ENCODE data around the gene SPATA45. TPM values are rescaled to one million over a fixed set of nuclear protein-coding genes. Genes with fewer than 3 reads are reported as not detected.

SPATA45 gene
- total RNA-seq, 1 experiment from 2014 or later, result 1.1 TPM

DNA sequence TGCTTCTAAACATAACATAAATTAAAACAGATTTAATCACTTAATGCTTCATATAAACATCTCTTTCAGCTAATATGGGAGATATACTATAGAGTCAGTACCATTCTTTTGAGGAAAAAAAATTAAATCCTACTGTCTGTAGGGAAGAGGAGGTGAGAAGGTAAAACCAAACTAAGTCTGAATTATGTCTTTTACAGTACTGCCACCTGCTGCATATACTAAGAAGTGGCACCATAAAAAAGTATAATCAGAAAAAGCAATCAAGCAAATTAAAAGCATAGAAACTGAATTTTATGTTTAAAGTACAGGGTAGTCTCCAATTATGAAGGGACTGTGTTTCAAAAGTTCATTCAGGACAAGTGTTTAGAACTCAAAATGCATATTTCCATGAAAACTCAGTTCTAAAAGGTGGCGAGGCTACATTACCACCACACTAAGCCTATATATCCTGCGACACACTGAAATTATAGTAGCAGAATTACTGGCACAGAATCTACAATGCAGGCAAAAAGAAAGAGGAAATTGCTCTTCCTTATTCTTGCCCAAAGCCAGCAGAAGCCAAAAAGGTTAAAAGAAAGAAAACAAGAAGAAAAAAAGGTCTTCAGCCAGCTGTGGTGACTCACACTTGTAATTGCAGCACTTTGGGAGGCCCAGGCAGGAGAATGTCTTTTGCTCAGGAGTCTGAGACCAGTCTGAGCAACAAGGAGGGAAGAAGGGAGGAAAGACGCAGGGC is 64.9 kb downstream of the SPATA45 start:
- ChIA-PET POLR2A (ENCODE audit: low non-redundant PET) (no interaction called here), CTCF (interaction anchor here (0.7 to 1.6 kb wide), 3 partner anchors 33 to 306 kb away, joined by 3 to 7 read pairs (median 3); no protein-coding TSS in a partner anchor)
- H3K4me3 ChIP-seq (ENCODE audit: low read depth, low read length, poor library complexity, severe bottlenecking), result no peak overlapping the region
- peak; percentile 45 for DNase-seq (ENCODE audit: low spot score)
- no peak overlapping the region for H3K27ac ChIP-seq (ENCODE audit: low read depth, low read length, poor library complexity, severe bottlenecking)
- no TSS peak for BruUV-seq (replicated peaks)
- H3K36me3 ChIP-seq (ENCODE audit: insufficient read depth, low read length, poor library complexity, severe bottlenecking), result peaks cover 51% of the 10 kb centered on the region
- TF ChIP-seq EZH2 (IDR thresholded peaks at IDR 0.05; ENCODE audit: borderline replicate concordance, low read depth, low read length, poor library complexity, severe bottlenecking), result no peak
- peak; percentile 68 for TF ChIP-seq CTCF (conservative IDR thresholded peaks at IDR 0.05; ENCODE audit: low read depth, low read length)
- intact Hi-C loops (cut with micrococcal nuclease; ENCODE audit: unreplicated experiment), result loop anchor here (1.0 to 5.0 kb wide), 3 partner anchors 117 to 325 kb away; no protein-coding TSS in a partner anchor
- no peaks in the 10 kb centered on the region for H3K4me1 ChIP-seq (ENCODE audit: insufficient read depth, low read length, poor library complexity, severe bottlenecking)
- H3K27me3 ChIP-seq (replicated peaks; ENCODE audit: insufficient read depth, low read depth, low read length, poor library complexity), result no peaks in the 10 kb centered on the region
- H3K9me3 ChIP-seq (ENCODE audit: low read depth, low read length, poor library complexity, severe bottlenecking), result no peaks in the 10 kb centered on the region

DNA sequence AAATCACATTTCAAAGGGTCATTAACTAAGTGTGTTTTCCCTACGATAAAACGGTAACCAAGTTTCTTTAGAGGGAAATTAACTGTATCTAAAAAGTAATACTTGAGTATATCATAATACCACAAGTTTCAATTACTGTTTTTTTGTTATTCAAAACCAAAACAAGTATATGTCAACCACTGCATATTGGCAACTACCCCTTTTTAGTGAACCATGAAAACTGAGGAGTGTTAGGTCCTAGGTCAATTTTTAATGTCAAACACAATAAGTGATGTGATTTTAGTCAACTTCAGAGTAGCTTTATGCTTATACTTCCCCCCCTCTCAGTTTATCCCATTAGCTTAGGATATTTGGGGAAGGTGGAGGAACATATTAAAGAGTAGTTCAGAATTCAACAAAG is 66.2 kb downstream of the SPATA45 start:
- TF ChIP-seq EZH2 (IDR thresholded peaks at IDR 0.05; ENCODE audit: borderline replicate concordance, low read depth, low read length, poor library complexity, severe bottlenecking) (no peak), CTCF (conservative IDR thresholded peaks at IDR 0.05; ENCODE audit: low read depth, low read length) (no peak)
- Histone ChIP-seq H3K36me3 (ENCODE audit: insufficient read depth, low read length, poor library complexity, severe bottlenecking) (peaks cover 46% of the 10 kb centered on the region), H3K27me3 (replicated peaks; ENCODE audit: insufficient read depth, low read depth, low read length, poor library complexity) (no peaks in the 10 kb centered on the region), H3K4me1 (ENCODE audit: insufficient read depth, low read length, poor library complexity, severe bottlenecking) (no peaks in the 10 kb centered on the region), H3K9me3 (ENCODE audit: low read depth, low read length, poor library complexity, severe bottlenecking) (no peaks in the 10 kb centered on the region), H3K27ac (ENCODE audit: low read depth, low read length, poor library complexity, severe bottlenecking) (no peak overlapping the region), H3K4me3 (ENCODE audit: low read depth, low read length, poor library complexity, severe bottlenecking) (no peak overlapping the region)
- intact Hi-C loops (cut with micrococcal nuclease; ENCODE audit: unreplicated experiment), result loop anchor here (5.0 kb wide), 1 partner anchor 324 kb away; no protein-coding TSS in a partner anchor
- CTCF ChIA-PET, result interaction anchor here (1.6 kb wide), 1 partner anchor 116 kb away, joined by 7 read pairs; no protein-coding TSS in a partner anchor
- no TSS peak for BruUV-seq (replicated peaks)
- POLR2A ChIA-PET (ENCODE audit: low non-redundant PET), result no interaction called here
- DNase-seq (ENCODE audit: low spot score), result no peak

- H3K4me3 ChIP-seq (ENCODE audit: low read depth, low read length, poor library complexity, severe bottlenecking), result no peak overlapping the region
- intact Hi-C loops (cut with micrococcal nuclease; ENCODE audit: unreplicated experiment), result loop anchor here (5.0 kb wide), 1 partner anchor 323 kb away; no protein-coding TSS in a partner anchor
- no TSS peak for BruUV-seq (replicated peaks)
- no peak for DNase-seq (ENCODE audit: low spot score)
- no peaks in the 10 kb centered on the region for H3K27me3 ChIP-seq (replicated peaks; ENCODE audit: insufficient read depth, low read depth, low read length, poor library complexity)
- TF ChIP-seq EZH2 (IDR thresholded peaks at IDR 0.05; ENCODE audit: borderline replicate concordance, low read depth, low read length, poor library complexity, severe bottlenecking) (no peak), CTCF (conservative IDR thresholded peaks at IDR 0.05; ENCODE audit: low read depth, low read length) (no peak)
- CTCF ChIA-PET, result interaction anchor here (1.6 kb wide), 1 partner anchor 115 kb away, joined by 7 read pairs; no protein-coding TSS in a partner anchor
- peaks cover 42% of the 10 kb centered on the region for H3K36me3 ChIP-seq (ENCODE audit: insufficient read depth, low read length, poor library complexity, severe bottlenecking)
- H3K9me3 ChIP-seq (ENCODE audit: low read depth, low read length, poor library complexity, severe bottlenecking), result no peaks in the 10 kb centered on the region
- no peaks in the 10 kb centered on the region for H3K4me1 ChIP-seq (ENCODE audit: insufficient read depth, low read length, poor library complexity, severe bottlenecking)
- POLR2A ChIA-PET (ENCODE audit: low non-redundant PET), result no interaction called here
- H3K27ac ChIP-seq (ENCODE audit: low read depth, low read length, poor library complexity, severe bottlenecking), result no peak overlapping the region
Observed at GRCh38 chr1:212780759-212781158, 66.7 kb downstream of the SPATA45 start.

Other genes with a start within 250 kb of the SPATA45 start
- 12.6 and 16.0 TPM in 2 replicates for gene ATF3, start 238.9 kb downstream of the SPATA45 start, total RNA-seq (2021)
- 4.1 and 6.9 TPM in 2 replicates for gene BATF3, start 147.8 kb downstream of the SPATA45 start, total RNA-seq (2021)
- gene NSL1, start 55.9 kb downstream of the SPATA45 start, total RNA-seq (2021), result 48.5 and 53.6 TPM in 2 replicates
- gene TATDN3, start 55.8 kb downstream of the SPATA45 start, total RNA-seq (2021), result 17.3 and 22.6 TPM in 2 replicates
- 20.7 and 26.4 TPM in 2 replicates for gene FLVCR1, start 10.6 kb upstream of the SPATA45 start, total RNA-seq (2021)
- gene VASH2, start 102.9 kb upstream of the SPATA45 start, total RNA-seq (2021), result 2.7 and 4.3 TPM in 2 replicates
- 32.5 and 36.3 TPM in 2 replicates for gene ANGEL2, start 168.2 kb upstream of the SPATA45 start, total RNA-seq (2021)
- gene RPS6KC1, start 203.6 kb upstream of the SPATA45 start, total RNA-seq (2021), result 15.8 and 17.1 TPM in 2 replicates

All from A673 (cell line).